Measurements from ENCODE around the gene ZNF507.

ZNF507 gene

GRCh38 chr19:32392901-32393300 lies 47.5 kb downstream of the ZNF507 start:
- CTCF ChIA-PET: no interaction called here
- TF ChIP-seq ELF4 (IDR thresholded peaks at IDR 0.05): no peak
- no peak for TF ChIP-seq SP1 (IDR thresholded peaks at IDR 0.05)
- TF ChIP-seq ZNF384 (IDR thresholded peaks at IDR 0.05): no peak
- no peak for TF ChIP-seq FOXK2 (IDR thresholded peaks at IDR 0.05)
- TF ChIP-seq HDGF (IDR thresholded peaks at IDR 0.05; ENCODE audit: borderline replicate concordance): no peak
- TF ChIP-seq CTBP1 (IDR thresholded peaks at IDR 0.05; ENCODE audit: borderline replicate concordance): no peak
- no peak for TF ChIP-seq PKNOX1 (IDR thresholded peaks at IDR 0.05)
- TF ChIP-seq NFRKB (IDR thresholded peaks at IDR 0.05): no peak
- no peak for TF ChIP-seq BHLHE40 (IDR thresholded peaks at IDR 0.05; ENCODE audit: borderline replicate concordance)
- no peak for TF ChIP-seq L3MBTL2 (conservative IDR thresholded peaks at IDR 0.05)
- no peak for TF ChIP-seq ARNT (IDR thresholded peaks at IDR 0.05)
- TF ChIP-seq TARDBP (IDR thresholded peaks at IDR 0.05): no peak
- no peak for TF ChIP-seq FOXM1 (IDR thresholded peaks at IDR 0.05; ENCODE audit: borderline replicate concordance)
- no peak for TF ChIP-seq SUZ12 (IDR thresholded peaks at IDR 0.05)
- no peak for TF ChIP-seq FOXA1 (IDR thresholded peaks at IDR 0.05)
- DNase-seq (ENCODE audit: extremely low spot score): no peak
- POLR2A ChIA-PET: interaction anchor here (1.1 kb wide), 1 partner anchor 12 kb away, joined by 3 read pairs; no protein-coding TSS in a partner anchor

- ChIA-PET CTCF (no interaction called here), POLR2A (no interaction called here)
- no peak for DNase-seq (ENCODE audit: extremely low spot score)
- TF ChIP-seq HDGF (IDR thresholded peaks at IDR 0.05; ENCODE audit: borderline replicate concordance) (no peak), ARNT (IDR thresholded peaks at IDR 0.05) (no peak), FOXM1 (IDR thresholded peaks at IDR 0.05; ENCODE audit: borderline replicate concordance) (no peak), TARDBP (IDR thresholded peaks at IDR 0.05) (no peak), ELF4 (IDR thresholded peaks at IDR 0.05) (no peak), NFRKB (IDR thresholded peaks at IDR 0.05) (no peak), L3MBTL2 (conservative IDR thresholded peaks at IDR 0.05) (no peak), FOXK2 (IDR thresholded peaks at IDR 0.05) (no peak), SUZ12 (IDR thresholded peaks at IDR 0.05) (no peak), BHLHE40 (IDR thresholded peaks at IDR 0.05; ENCODE audit: borderline replicate concordance) (no peak), CTBP1 (IDR thresholded peaks at IDR 0.05; ENCODE audit: borderline replicate concordance) (no peak), SP1 (IDR thresholded peaks at IDR 0.05) (no peak), FOXA1 (IDR thresholded peaks at IDR 0.05) (no peak), PKNOX1 (IDR thresholded peaks at IDR 0.05) (no peak), LEF1 (IDR thresholded peaks at IDR 0.05; ENCODE audit: borderline replicate concordance) (no peak), ZNF384 (IDR thresholded peaks at IDR 0.05) (no peak)
These were observed 50.7 kb downstream of the ZNF507 start for GRCh38 chr19:32396046-32396652.

GRCh38 chr19:32397671-32398101 lies 52.3 kb downstream of the ZNF507 start:
- DNase-seq (ENCODE audit: extremely low spot score): no peak
- TF ChIP-seq SUZ12 (IDR thresholded peaks at IDR 0.05): no peak
- TF ChIP-seq TARDBP (IDR thresholded peaks at IDR 0.05): no peak
- no peak for TF ChIP-seq PKNOX1 (IDR thresholded peaks at IDR 0.05)
- TF ChIP-seq FOXK2 (IDR thresholded peaks at IDR 0.05): no peak
- no peak for TF ChIP-seq BHLHE40 (IDR thresholded peaks at IDR 0.05; ENCODE audit: borderline replicate concordance)
- no peak for TF ChIP-seq HDGF (IDR thresholded peaks at IDR 0.05; ENCODE audit: borderline replicate concordance)
- no peak for TF ChIP-seq FOXA1 (IDR thresholded peaks at IDR 0.05)
- TF ChIP-seq L3MBTL2 (conservative IDR thresholded peaks at IDR 0.05): no peak
- no peak for TF ChIP-seq CTBP1 (IDR thresholded peaks at IDR 0.05; ENCODE audit: borderline replicate concordance)
- no peak for TF ChIP-seq NFRKB (IDR thresholded peaks at IDR 0.05)
- TF ChIP-seq SP1 (IDR thresholded peaks at IDR 0.05): no peak
- no peak for TF ChIP-seq LEF1 (IDR thresholded peaks at IDR 0.05; ENCODE audit: borderline replicate concordance)
- TF ChIP-seq ARNT (IDR thresholded peaks at IDR 0.05): no peak
- no peak for TF ChIP-seq ELF4 (IDR thresholded peaks at IDR 0.05)
- no peak for TF ChIP-seq ZNF384 (IDR thresholded peaks at IDR 0.05)
- TF ChIP-seq FOXM1 (IDR thresholded peaks at IDR 0.05; ENCODE audit: borderline replicate concordance): no peak
- CTCF ChIA-PET: no interaction called here
- POLR2A ChIA-PET: no interaction called here

- CTCF ChIA-PET: no interaction called here
- DNase-seq (ENCODE audit: extremely low spot score): no peak
- POLR2A ChIA-PET: interaction anchor here (1.0 kb wide), 1 partner anchor 15 kb away, joined by 4 read pairs; no protein-coding TSS in a partner anchor
- TF ChIP-seq CTBP1 (IDR thresholded peaks at IDR 0.05; ENCODE audit: borderline replicate concordance) (no peak), PKNOX1 (IDR thresholded peaks at IDR 0.05) (no peak), ZNF384 (IDR thresholded peaks at IDR 0.05) (no peak), NFRKB (IDR thresholded peaks at IDR 0.05) (no peak)
These were observed 56.6 kb downstream of the ZNF507 start for GRCh38 chr19:32401992-32402391.

- no peak for DNase-seq (ENCODE audit: extremely low spot score)
- ChIA-PET POLR2A (interaction anchor here (2.2 kb wide), 1 partner anchor 18 kb away, joined by 6 read pairs; no protein-coding TSS in a partner anchor), CTCF (no interaction called here)
- TF ChIP-seq NFRKB (IDR thresholded peaks at IDR 0.05) (no peak), FOXK2 (IDR thresholded peaks at IDR 0.05) (no peak), ELF4 (IDR thresholded peaks at IDR 0.05) (no peak), L3MBTL2 (conservative IDR thresholded peaks at IDR 0.05) (no peak), SUZ12 (IDR thresholded peaks at IDR 0.05) (no peak), BHLHE40 (IDR thresholded peaks at IDR 0.05; ENCODE audit: borderline replicate concordance) (no peak), SP1 (IDR thresholded peaks at IDR 0.05) (no peak), TARDBP (IDR thresholded peaks at IDR 0.05) (no peak), ZNF384 (IDR thresholded peaks at IDR 0.05) (no peak)
These were observed 58.0 kb downstream of the ZNF507 start for GRCh38 chr19:32403291-32403995.

Data from HEK293T (cell line).